Lower lobe of right lung (tissue), 2 donors: ENCODE data around the gene KCNH8. TPM values are rescaled to one million over a fixed set of nuclear protein-coding genes. Genes with fewer than 3 reads are reported as not detected.

ENCODE experiments used
- ATAC-seq, 2 donors: fragments of 200-7000 bp; cut with Tn5 transposase; one replicate each; pipeline ENCODE4 v1.9.1; 2020 to 2022; ENCODE audit warnings: mild to moderate bottlenecking in 2 of 2, moderate library complexity in 2 of 2
- DNase-seq: peaks from one replicate; pipeline ENCODE4 v3.0.0-alpha.2; 2020
- H3K27ac ChIP-seq: fragments of 200-600 bp; one replicate; pipeline ENCODE4 v1.8.0; 2022
- H3K27me3 ChIP-seq: fragments of 200-600 bp; one replicate; pipeline ENCODE4 v1.8.0; 2022; ENCODE audit warnings: low read depth
- H3K36me3 ChIP-seq: fragments of 200-600 bp; one replicate; pipeline ENCODE4 v1.8.0; 2022; ENCODE audit warnings: mild to moderate bottlenecking
- H3K4me1 ChIP-seq: fragments of 200-600 bp; one replicate; pipeline ENCODE4 v1.8.0; 2022
- H3K4me3 ChIP-seq: fragments of 200-600 bp; one replicate; pipeline ENCODE4 v1.8.0; 2022; ENCODE audit warnings: mild to moderate bottlenecking
- H3K9me3 ChIP-seq: fragments of 200-600 bp; one replicate; pipeline ENCODE4 v1.8.0; 2022
- CTCF ChIP-seq: fragments of 200-600 bp; IDR thresholded peaks from one replicate; pipeline ENCODE4 v1.8.0; 2022; ENCODE audit warnings: antibody characterized with exemption, mild to moderate bottlenecking
- intact Hi-C: fragments of 100-400 bp; cut with DNase I; formaldehyde crosslinking; loops from one replicate; pipeline ENCODE4 v1.11.0; 2022
- total RNA-seq: library from RNA; stranded (reverse); fragmentation: NEBNext Ultra II Directional; extraction: Animal tissue kit (Norgen Biotek cat#: 25700); gene quantifications from one replicate; pipeline ENCODE4 v1.2.1, GENCODE V29; 2021
- donor health status: DM: no; HTN: yes; CAD: no; lungs with severe emphysema.

KCNH8 gene
- total RNA-seq, 1 donor from 2014 or later: 0.12 TPM

GRCh38 chr3:19531426-19531825, 383.1 kb downstream of the KCNH8 start:
- no peak for ATAC-seq
- H3K4me3 ChIP-seq: no peak overlapping the region
- no peak for TF ChIP-seq CTCF
- no peak overlapping the region for H3K27ac ChIP-seq
- no peaks in the 10 kb centered on the region for H3K4me1 ChIP-seq
- intact Hi-C loops: no loop called here
- no peaks in the 10 kb centered on the region for H3K36me3 ChIP-seq
- no peaks in the 10 kb centered on the region for H3K9me3 ChIP-seq
- no peaks in the 10 kb centered on the region for H3K27me3 ChIP-seq
- no peak for DNase-seq

GRCh38 chr3:19539518-19540392, 391.4 kb downstream of the KCNH8 start:
- no peaks in the 10 kb centered on the region for H3K36me3 ChIP-seq
- no peaks in the 10 kb centered on the region for H3K9me3 ChIP-seq
- no peak overlapping the region for H3K27ac ChIP-seq
- DNase-seq: no peak
- no peaks in the 10 kb centered on the region for H3K4me1 ChIP-seq
- no peaks in the 10 kb centered on the region for H3K27me3 ChIP-seq
- intact Hi-C loops: no loop called here
- no peak overlapping the region for H3K4me3 ChIP-seq
- TF ChIP-seq CTCF: no peak
- no peak for ATAC-seq

- no peaks in the 10 kb centered on the region for H3K9me3 ChIP-seq
- no peaks in the 10 kb centered on the region for H3K36me3 ChIP-seq
- H3K27me3 ChIP-seq: no peaks in the 10 kb centered on the region
- H3K4me1 ChIP-seq: no peaks in the 10 kb centered on the region
- no peak for DNase-seq
- H3K4me3 ChIP-seq: no peak overlapping the region
- no peak for TF ChIP-seq CTCF
- intact Hi-C loops: no loop called here
- H3K27ac ChIP-seq: no peak overlapping the region
- no peak for ATAC-seq
Observed at GRCh38 chr3:19540464-19540863, 392.2 kb downstream of the KCNH8 start.

GRCh38 chr3:19541284-19541683, 393.0 kb downstream of the KCNH8 start:
- H3K36me3 ChIP-seq: no peaks in the 10 kb centered on the region

GRCh38 chr3:19543212-19543841, 395.0 kb downstream of the KCNH8 start:
- no peak for DNase-seq
- Histone ChIP-seq H3K9me3 (no peaks in the 10 kb centered on the region), H3K27ac (no peak overlapping the region), H3K27me3 (no peaks in the 10 kb centered on the region), H3K4me3 (no peak overlapping the region), H3K36me3 (no peaks in the 10 kb centered on the region), H3K4me1 (no peaks in the 10 kb centered on the region)
- TF ChIP-seq CTCF: peak; percentile 46
- peak in 1 of 2 donors; percentile 62 for ATAC-seq
- intact Hi-C loops: no loop called here

More at GRCh38 chr3:19541284-19541683, 393.0 kb downstream of the KCNH8 start:
- H3K4me3 ChIP-seq: no peak overlapping the region
- no peak for ATAC-seq
- H3K27me3 ChIP-seq: no peaks in the 10 kb centered on the region
- no peaks in the 10 kb centered on the region for H3K4me1 ChIP-seq
- no peak for DNase-seq
- intact Hi-C loops: no loop called here
- no peaks in the 10 kb centered on the region for H3K9me3 ChIP-seq
- TF ChIP-seq CTCF: no peak
- H3K27ac ChIP-seq: no peak overlapping the region
